SK-N-SH treated with all-trans-retinoic acid at 6 μM for 48 hours (cell line): ENCODE measurements around the gene APBA2.

Experiments used
- ATAC-seq: fragments of 200-7000 bp; cut with Tn5 transposase; 3 replicates; pipeline ENCODE4 v1.9.1; 2020; ENCODE audit warnings: mild to moderate bottlenecking, moderate library complexity
- ARNTL ChIP-seq: fragments of 450-650 bp; formaldehyde crosslinking; IDR thresholded peaks from 2 replicates; pipeline ENCODE4 v1.5.0; 2020; ENCODE audit warnings: low read depth, mild to moderate bottlenecking, moderate library complexity, borderline replicate concordance
- BACH2 ChIP-seq: fragments of 250-450 bp; sonication (Bioruptor Pico); IDR thresholded peaks from 2 replicates; pipeline ENCODE4 v1.9.0; 2021; ENCODE audit warnings: mild to moderate bottlenecking, borderline replicate concordance
- CREB5 ChIP-seq: fragments of 250-450 bp; sonication (Bioruptor Pico); IDR thresholded peaks from 2 replicates; pipeline ENCODE4 v1.5.1; 2020; ENCODE audit warnings: low read depth, mild to moderate bottlenecking, moderate library complexity
- CSDC2 ChIP-seq: fragments of 250-450 bp; sonication (Bioruptor Pico); IDR thresholded peaks from 2 replicates; pipeline ENCODE4 v1.5.0; 2020; ENCODE audit warnings: mild to moderate bottlenecking, moderate library complexity
- CSRNP3 ChIP-seq: fragments of 250-450 bp; sonication (Bioruptor Pico); IDR thresholded peaks from 2 replicates; pipeline ENCODE4 v1.5.1; 2021; ENCODE audit warnings: mild to moderate bottlenecking, moderate library complexity
- ESRRG ChIP-seq: fragments of 250-450 bp; sonication (Bioruptor Pico); IDR thresholded peaks from 2 replicates; pipeline ENCODE4 v1.6.1; 2021; ENCODE audit warnings: mild to moderate bottlenecking
- GLIS3 ChIP-seq: fragments of 250-450 bp; sonication (Bioruptor Pico); IDR thresholded peaks from 2 replicates; pipeline ENCODE4 v1.5.0; 2020; ENCODE audit warnings: mild to moderate bottlenecking, moderate library complexity
- ISL1 ChIP-seq: fragments of 250-450 bp; sonication (Bioruptor Pico); IDR thresholded peaks from 2 replicates; pipeline ENCODE4 v2.1.2; 2022; ENCODE audit warnings: mild to moderate bottlenecking, moderate library complexity
- PATZ1 ChIP-seq: fragments of 250-450 bp; sonication (Bioruptor Pico); IDR thresholded peaks from 2 replicates; pipeline ENCODE4 v1.8.0; 2020; ENCODE audit warnings: mild to moderate bottlenecking, moderate library complexity, borderline replicate concordance
- POU6F1 ChIP-seq: fragments of 250-450 bp; sonication (Bioruptor Pico); IDR thresholded peaks from 2 replicates; pipeline ENCODE4 v1.8.0; 2021; ENCODE audit warnings: low read depth, mild to moderate bottlenecking, moderate library complexity, borderline replicate concordance
- PPARA ChIP-seq: fragments of 250-450 bp; sonication (Bioruptor Pico); IDR thresholded peaks from 2 replicates; pipeline ENCODE4 v1.5.0; 2020; ENCODE audit warnings: mild to moderate bottlenecking, borderline replicate concordance
- RARB ChIP-seq: fragments of 250-450 bp; sonication (Bioruptor Pico); IDR thresholded peaks from 2 replicates; pipeline ENCODE4 v1.8.0; 2021; ENCODE audit warnings: mild to moderate bottlenecking, moderate library complexity
- SNAI2 ChIP-seq: fragments of 250-450 bp; sonication (Bioruptor Pico); IDR thresholded peaks from 2 replicates; pipeline ENCODE4 v1.5.0; 2020; ENCODE audit warnings: mild to moderate bottlenecking, moderate library complexity
- TCF4 ChIP-seq: fragments of 250-450 bp; sonication (Bioruptor Pico); IDR thresholded peaks from 2 replicates; pipeline ENCODE4 v1.8.0; 2021; ENCODE audit warnings: mild to moderate bottlenecking, moderate library complexity, borderline replicate concordance
- TOX ChIP-seq: fragments of 250-450 bp; sonication (Bioruptor Pico); IDR thresholded peaks from 2 replicates; pipeline ENCODE4 v1.8.0; 2021; ENCODE audit warnings: mild to moderate bottlenecking, moderate library complexity, borderline replicate concordance
- TSHZ2 ChIP-seq: fragments of 250-450 bp; sonication (Bioruptor Pico); IDR thresholded peaks from 2 replicates; pipeline ENCODE4 v1.5.0; 2020; ENCODE audit warnings: mild to moderate bottlenecking, moderate library complexity
- ZC3H10 ChIP-seq: fragments of 250-450 bp; sonication (Bioruptor Pico); IDR thresholded peaks from 2 replicates; pipeline ENCODE4 v1.5.1; 2021; ENCODE audit warnings: mild to moderate bottlenecking, moderate library complexity
- ZFP3 ChIP-seq: fragments of 250-450 bp; sonication (Bioruptor Pico); IDR thresholded peaks from 2 replicates; pipeline ENCODE4 v1.5.0; 2020; ENCODE audit warnings: mild to moderate bottlenecking, moderate library complexity
- ZNF565 ChIP-seq: fragments of 450-650 bp; formaldehyde crosslinking; conservative IDR thresholded peaks from 2 replicates; pipeline ENCODE4 v1.5.0; 2020; ENCODE audit warnings: low read depth, mild to moderate bottlenecking, moderate library complexity
- ZNF70 ChIP-seq: fragments of 450-650 bp; formaldehyde crosslinking; IDR thresholded peaks from 2 replicates; pipeline ENCODE4 v1.5.0; 2020; ENCODE audit warnings: mild to moderate bottlenecking, moderate library complexity
- ZNF8 ChIP-seq: fragments of 450-650 bp; formaldehyde crosslinking; IDR thresholded peaks from 2 replicates; pipeline ENCODE4 v1.5.0; 2020; ENCODE audit warnings: mild to moderate bottlenecking, moderate library complexity

Gene APBA2

GRCh38 chr15:29151484-29151857, 265.7 kb downstream of the APBA2 start:
- no peak for ATAC-seq
- TF ChIP-seq SNAI2 (CRISPR knock-in tag) (no peak), ZC3H10 (CRISPR knock-in tag) (no peak), POU6F1 (no peak), ZNF8 (CRISPR knock-in tag) (no peak), GLIS3 (CRISPR knock-in tag) (no peak), CREB5 (CRISPR knock-in tag) (no peak), ZNF70 (no peak), ZFP3 (CRISPR knock-in tag) (no peak), TOX (CRISPR knock-in tag) (no peak), PATZ1 (CRISPR knock-in tag) (no peak), CSRNP3 (CRISPR knock-in tag) (no peak), TSHZ2 (CRISPR knock-in tag) (no peak), TCF4 (CRISPR knock-in tag) (no peak), ZNF565 (no peak), CSDC2 (no peak), ARNTL (CRISPR knock-in tag) (no peak)

GRCh38 chr15:29156521-29156920, 270.7 kb downstream of the APBA2 start:
- TF ChIP-seq PPARA (no peak), ISL1 (CRISPR knock-in tag) (no peak), ZNF565 (no peak), RARB (CRISPR knock-in tag) (no peak), PATZ1 (CRISPR knock-in tag) (no peak), ESRRG (CRISPR knock-in tag) (no peak), BACH2 (CRISPR knock-in tag) (no peak), ZFP3 (CRISPR knock-in tag) (no peak), TCF4 (CRISPR knock-in tag) (no peak), POU6F1 (no peak), TSHZ2 (CRISPR knock-in tag) (no peak), ZNF70 (no peak), CSRNP3 (CRISPR knock-in tag) (no peak), ZNF8 (CRISPR knock-in tag) (no peak), CSDC2 (no peak), SNAI2 (CRISPR knock-in tag) (no peak)
- ATAC-seq = no peak
